ENCODE results near the gene EFHB. TPM values are rescaled to one million over a fixed set of nuclear protein-coding genes. Genes with fewer than 3 reads are reported as not detected.

The EFHB gene
- total RNA-seq: 1 to 10 TPM; 1.3 to 2.7 TPM
- polyA plus RNA-seq (2013, experiment 1 of 2): 2.3 TPM
- polyA plus RNA-seq (2013, experiment 2 of 2): 2.6 TPM
- long read RNA-seq, experiment 1, partial matches to known transcripts: 0 of 2 reads
- long read RNA-seq, experiment 1, other reads (novel, unspliced or antisense): 2 of 2 reads
- long read RNA-seq, experiment 2, partial matches to known transcripts: 2 of 4 reads
- long read RNA-seq, experiment 2, other reads (novel, unspliced or antisense): 2 of 4 reads
- long read RNA-seq, experiment 3, partial matches to known transcripts: 0 of 5 reads
- long read RNA-seq, experiment 3, other reads (novel, unspliced or antisense): 2 of 5 reads
- long read RNA-seq, experiment 4, partial matches to known transcripts: 1 of 2 reads
- long read RNA-seq, experiment 4, other reads (novel, unspliced or antisense): 1 of 2 reads

- Histone ChIP-seq H3K9ac (ENCODE audit: extremely low read depth, low read length, poor library complexity, severe bottlenecking) (no peak within 1 kb of the TSS), H3K27ac (ENCODE audit: low read depth, low read length) (no peak within 1 kb of the TSS), H3K27me3 (ENCODE audit: control insufficient read depth, insufficient read depth, low read length, poor library complexity, severe bottlenecking) (no peaks in the 10 kb centered on the region), H3K4me3 (ENCODE audit: low read length) (no peak within 1 kb of the TSS), H3K9me3 (ENCODE audit: control insufficient read depth, low read length) (no peaks in the 10 kb centered on the region), H3K36me3 (ENCODE audit: control insufficient read depth, insufficient read depth, low read length) (no peaks in the 10 kb centered on the region), H3K4me1 (ENCODE audit: control insufficient read depth, insufficient read depth, low read length) (no peaks in the 10 kb centered on the region)
- Mint-ChIP-seq H3K27ac (peak within 1 kb of the TSS; percentile 85), H3K36me3 (ENCODE audit: low read depth) (no peaks in the 10 kb centered on the region), H3K9me3 (no peaks in the 10 kb centered on the region), H3K27me3 (ENCODE audit: insufficient read depth) (peaks cover 2% of the 10 kb centered on the region), H3K4me1 (peaks cover 8% of the 10 kb centered on the region), H3K4me3 (peak within 1 kb of the TSS; percentile 56)
- 46 to 49% methylated on average over 5 of the region's 5 CpGs for WGBS, 2 experiments (ENCODE audit: insufficient coverage in 1 of 2, insufficient read length in 1 of 2)
- no peak for TF ChIP-seq CTCF (conservative IDR thresholded peaks at IDR 0.05)
- peak; percentile 93 for DNase-seq
Observed at GRCh38 chr3:19934098-19934566, at the start of gene EFHB. Gene EFHB, minus strand, starts transcription at chr3:19934217. Its CDS starts 199 bp downstream, at chr3:19934018.

- no peaks in the 10 kb centered on the region for H3K9me3 ChIP-seq (ENCODE audit: control insufficient read depth, low read length)
- no peak for TF ChIP-seq CTCF (conservative IDR thresholded peaks at IDR 0.05)
- H3K4me3 Mint-ChIP-seq: no peak overlapping the region
- peaks cover 49% of the 10 kb centered on the region for H3K36me3 ChIP-seq (ENCODE audit: control insufficient read depth, insufficient read depth, low read length)
- no peaks in the 10 kb centered on the region for H3K4me1 ChIP-seq (ENCODE audit: control insufficient read depth, insufficient read depth, low read length)
- no peak overlapping the region for H3K9ac ChIP-seq (ENCODE audit: extremely low read depth, low read length, poor library complexity, severe bottlenecking)
- H3K9me3 Mint-ChIP-seq: no peaks in the 10 kb centered on the region
- H3K27me3 ChIP-seq (ENCODE audit: control insufficient read depth, insufficient read depth, low read length, poor library complexity, severe bottlenecking): no peaks in the 10 kb centered on the region
- H3K27me3 Mint-ChIP-seq (ENCODE audit: insufficient read depth): no peaks in the 10 kb centered on the region
- no peak overlapping the region for H3K4me3 ChIP-seq (ENCODE audit: low read length)
- H3K36me3 Mint-ChIP-seq (ENCODE audit: low read depth): peaks cover 49% of the 10 kb centered on the region
- H3K27ac ChIP-seq (ENCODE audit: low read depth, low read length): no peak overlapping the region
- no peak for DNase-seq
- peaks cover 6% of the 10 kb centered on the region for H3K4me1 Mint-ChIP-seq
- no peak overlapping the region for H3K27ac Mint-ChIP-seq
- 90 to 100% methylated on average over 3 of the region's 3 CpGs for WGBS, 2 experiments (ENCODE audit: insufficient coverage in 1 of 2, insufficient read length in 1 of 2)
Observed at GRCh38 chr3:19972054-19972453, 38.0 kb upstream of the EFHB start.

GRCh38 chr3:19970327-19970726 lies 36.3 kb upstream of the EFHB start:
- H3K4me1 Mint-ChIP-seq: peaks cover 6% of the 10 kb centered on the region
- Histone ChIP-seq H3K4me3 (ENCODE audit: low read length) (no peak overlapping the region), H3K4me1 (ENCODE audit: control insufficient read depth, insufficient read depth, low read length) (no peaks in the 10 kb centered on the region), H3K27ac (ENCODE audit: low read depth, low read length) (no peak overlapping the region), H3K9ac (ENCODE audit: extremely low read depth, low read length, poor library complexity, severe bottlenecking) (no peak overlapping the region), H3K9me3 (ENCODE audit: control insufficient read depth, low read length) (no peaks in the 10 kb centered on the region), H3K36me3 (ENCODE audit: control insufficient read depth, insufficient read depth, low read length) (peaks cover 45% of the 10 kb centered on the region), H3K27me3 (ENCODE audit: control insufficient read depth, insufficient read depth, low read length, poor library complexity, severe bottlenecking) (no peaks in the 10 kb centered on the region)
- H3K36me3 Mint-ChIP-seq (ENCODE audit: low read depth): peaks cover 38% of the 10 kb centered on the region
- no peak for DNase-seq
- no peak overlapping the region for H3K27ac Mint-ChIP-seq
- WGBS, 2 experiments (ENCODE audit: insufficient coverage in 1 of 2, insufficient read length in 1 of 2): 95% methylated on average over 7 to 8 of the region's 8 CpGs
- H3K9me3 Mint-ChIP-seq: no peaks in the 10 kb centered on the region
- TF ChIP-seq CTCF (conservative IDR thresholded peaks at IDR 0.05): no peak
- H3K4me3 Mint-ChIP-seq: no peak overlapping the region
- no peaks in the 10 kb centered on the region for H3K27me3 Mint-ChIP-seq (ENCODE audit: insufficient read depth)

Data from endodermal cell (in vitro differentiated cells).